ENCODE data around the gene BRAF. TPM values are rescaled to one million over a fixed set of nuclear protein-coding genes. Genes with fewer than 3 reads are reported as not detected.
A peak's percentile ranks its signal among the peaks of the same experiment; 100 is the strongest.
"Not testable (repeated sequence)": the region's sequence is repeated elsewhere in the genome, so short reads cannot be mapped to it uniquely, and the experiment has no call there.

Gene BRAF
- total RNA-seq, 1 donor from 2014 or later: 34.7 TPM

DNA sequence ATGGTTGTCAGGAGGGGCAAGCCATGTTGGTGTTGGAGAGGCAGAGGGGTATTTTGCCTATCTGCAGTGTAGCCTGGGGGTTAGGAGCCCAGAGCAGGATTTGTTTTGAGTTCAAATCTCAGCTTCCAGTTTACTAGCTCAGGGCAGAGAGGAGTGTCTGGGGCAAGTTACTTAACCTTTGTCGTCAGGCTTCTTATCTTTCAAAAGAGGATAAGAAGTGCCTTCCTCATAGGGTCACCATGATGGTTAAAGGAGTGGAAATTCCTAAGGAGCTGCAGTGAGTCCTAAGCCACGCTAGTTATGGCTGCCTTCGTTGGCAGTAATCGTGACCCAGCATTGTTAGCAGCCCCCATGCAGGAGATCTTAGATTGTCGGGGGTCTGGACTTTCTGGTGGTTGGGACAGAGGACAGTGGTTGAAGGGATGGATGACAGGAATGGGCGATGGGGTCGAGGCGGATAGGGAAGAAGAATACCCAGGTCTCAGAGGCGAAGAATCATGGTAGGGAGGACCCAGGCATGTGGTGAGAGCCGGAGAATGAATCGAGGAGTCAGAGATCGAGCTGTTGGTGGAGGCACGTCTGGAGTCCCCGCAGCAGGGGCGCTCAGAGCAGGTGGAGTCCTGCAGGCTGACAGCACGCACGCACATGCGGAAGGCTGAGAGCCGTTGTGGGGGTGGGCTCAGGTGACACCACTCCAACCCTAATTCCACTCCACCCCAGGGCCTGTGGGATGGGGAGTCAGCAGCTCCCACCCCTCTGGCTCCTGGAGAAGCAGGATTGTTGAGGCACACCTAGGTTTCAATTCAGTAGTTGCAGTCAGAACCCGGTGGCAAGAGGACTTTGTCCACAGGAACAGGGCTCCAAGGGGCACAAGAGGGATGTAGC is 240.4 kb downstream of the BRAF start:
- DNase-seq (ENCODE audit: low spot score): peak; percentile 30

- DNase-seq (ENCODE audit: low spot score): peak; percentile 60
These were observed 241.1 kb downstream of the BRAF start for GRCh38 chr7:140683657-140684056.

GRCh38 chr7:140681766-140682165 is 243.0 kb downstream of the BRAF start:
- DNase-seq (ENCODE audit: low spot score): peak; percentile 14

- peak; percentile 33 for DNase-seq (ENCODE audit: low spot score)
These were observed 243.8 kb downstream of the BRAF start for GRCh38 chr7:140680886-140681285.

- peak; percentile 26 for DNase-seq (ENCODE audit: low spot score)
These were observed 245.5 kb downstream of the BRAF start for GRCh38 chr7:140679186-140679585.

GRCh38 chr7:140678816-140679130 is 246.0 kb downstream of the BRAF start:
- no peak for DNase-seq (ENCODE audit: low spot score)

DNA sequence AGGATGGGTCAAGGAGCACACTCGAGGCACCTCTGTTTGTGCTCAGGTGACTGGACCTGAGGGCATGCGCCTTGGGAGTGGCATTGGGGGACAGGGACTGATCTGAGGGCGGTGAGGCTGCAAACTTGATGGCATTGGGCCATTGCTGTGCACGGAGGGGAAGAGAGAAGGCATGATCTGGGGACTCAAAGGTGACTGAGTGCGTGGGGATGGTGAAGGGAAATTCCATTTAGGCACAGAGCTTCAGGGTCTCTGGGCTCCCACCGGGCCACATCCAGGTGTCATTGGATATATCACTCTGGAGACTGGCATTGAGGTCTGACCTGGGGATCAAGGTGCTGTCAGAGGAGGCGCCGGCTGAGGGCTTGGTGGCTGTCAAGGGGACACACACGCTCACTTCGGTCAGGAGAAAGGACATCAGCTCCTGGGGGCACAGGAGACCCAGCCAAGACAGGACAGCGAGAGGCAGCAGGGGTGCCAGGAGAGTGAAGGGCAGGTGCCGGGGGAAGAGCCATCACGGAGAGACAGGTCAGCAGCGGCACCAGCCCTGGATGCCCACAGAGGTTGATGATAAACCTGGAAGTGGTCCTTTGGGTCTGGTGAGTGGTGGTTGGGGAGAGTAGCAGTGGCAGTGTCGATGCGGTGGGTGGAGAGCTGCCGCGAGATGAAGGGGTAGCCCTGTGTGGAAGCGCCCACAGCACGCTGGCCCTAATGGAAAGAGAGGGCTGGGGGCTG is 246.5 kb downstream of the BRAF start:
- DNase-seq (ENCODE audit: low spot score): peak; percentile 78

- peak; percentile 24 for DNase-seq (ENCODE audit: low spot score)
These were observed 247.2 kb downstream of the BRAF start for GRCh38 chr7:140677496-140677895.

GRCh38 chr7:140676956-140677355 is 247.8 kb downstream of the BRAF start:
- peak; percentile 9 for DNase-seq (ENCODE audit: low spot score)

DNA sequence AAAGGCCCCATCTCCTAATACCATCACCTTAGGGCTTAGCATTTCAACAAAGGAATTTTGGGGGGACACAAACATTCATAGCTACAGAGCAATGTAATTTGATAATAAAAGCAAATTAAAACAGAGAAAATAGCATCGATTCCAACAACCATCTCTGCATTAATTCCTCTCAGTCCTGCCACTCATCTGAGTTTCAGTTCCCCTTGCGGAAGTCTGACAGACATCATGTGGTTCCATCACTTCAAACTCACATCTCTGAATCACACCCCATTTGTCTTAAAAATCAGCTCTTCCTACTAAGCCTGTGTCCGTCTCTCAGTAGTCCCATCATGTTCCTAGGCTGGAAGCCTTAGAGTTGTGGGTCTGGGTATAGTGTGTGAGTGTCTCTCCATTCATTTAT is 248.4 kb downstream of the BRAF start:
- DNase-seq (ENCODE audit: low spot score): no peak

GRCh38 chr7:140675726-140676125 is 249.0 kb downstream of the BRAF start:
- no peak for DNase-seq (ENCODE audit: low spot score)

DNA sequence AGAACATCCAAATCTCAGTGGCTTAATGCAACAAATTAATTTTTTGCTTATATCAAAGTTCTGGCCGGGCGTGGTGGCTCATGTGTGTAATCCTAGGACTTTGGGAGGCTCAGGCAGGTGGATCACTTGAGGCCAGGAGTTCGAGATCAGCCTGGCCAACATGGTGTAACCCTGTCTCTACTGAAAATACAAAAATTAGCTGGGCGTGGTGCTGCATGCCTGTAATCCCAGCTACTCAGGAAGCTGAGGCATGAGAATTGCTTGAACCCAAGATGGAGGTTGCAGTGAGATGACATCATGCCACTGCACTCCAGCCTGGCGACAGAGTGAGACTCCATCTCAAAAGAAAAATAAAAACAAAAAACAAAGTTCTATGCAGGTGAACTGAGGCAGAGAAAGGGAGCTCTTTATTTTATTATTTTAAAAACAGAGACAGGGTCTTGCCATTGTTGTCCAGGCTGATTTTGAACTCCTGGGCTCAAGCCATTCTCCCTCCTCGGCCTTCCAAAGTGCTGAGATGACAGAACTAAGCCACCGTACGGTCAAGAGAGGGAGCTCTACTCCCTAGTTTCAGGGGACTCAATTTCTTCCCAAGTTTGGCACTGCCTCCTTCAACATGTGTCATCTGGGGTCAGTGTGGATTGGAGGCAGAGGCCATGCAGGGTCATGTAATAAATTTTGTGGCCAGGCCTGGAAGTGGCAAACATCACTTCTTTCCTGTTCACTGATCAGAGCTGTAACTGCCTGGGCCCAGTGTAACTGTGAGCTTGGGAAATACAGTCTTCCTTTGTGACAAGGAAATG is 249.6 kb downstream of the BRAF start:
- no peak for DNase-seq (ENCODE audit: low spot score)

DNA sequence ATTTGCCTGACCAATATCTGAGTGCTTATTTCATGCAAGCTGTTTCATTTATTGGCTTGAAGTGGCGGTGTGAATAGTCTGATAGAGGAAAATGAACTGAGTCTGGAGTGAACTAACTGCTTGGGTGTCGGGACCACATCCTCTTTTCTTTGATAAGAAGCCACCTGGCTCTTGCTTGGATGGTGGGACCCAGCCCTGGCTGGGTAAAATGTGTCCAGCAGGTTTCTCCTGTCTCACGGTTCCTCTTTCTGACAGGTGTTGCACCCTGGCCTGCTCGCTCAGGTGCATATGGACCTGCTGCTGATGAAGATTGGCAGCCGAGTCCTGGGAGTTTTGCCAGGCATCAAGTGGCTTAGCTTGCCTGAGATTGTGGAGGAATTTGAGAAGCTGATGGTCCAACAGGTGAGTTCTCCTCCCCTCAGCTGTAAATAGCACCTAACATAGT is 250.4 kb downstream of the BRAF start:
- DNase-seq (ENCODE audit: low spot score): no peak

GRCh38 chr7:140673774-140674155 is 251.0 kb downstream of the BRAF start:
- DNase-seq (ENCODE audit: low spot score): no peak

GRCh38 chr7:140673063-140673773 is 251.5 kb downstream of the BRAF start:
- DNase-seq (ENCODE audit: low spot score): no peak

DNA sequence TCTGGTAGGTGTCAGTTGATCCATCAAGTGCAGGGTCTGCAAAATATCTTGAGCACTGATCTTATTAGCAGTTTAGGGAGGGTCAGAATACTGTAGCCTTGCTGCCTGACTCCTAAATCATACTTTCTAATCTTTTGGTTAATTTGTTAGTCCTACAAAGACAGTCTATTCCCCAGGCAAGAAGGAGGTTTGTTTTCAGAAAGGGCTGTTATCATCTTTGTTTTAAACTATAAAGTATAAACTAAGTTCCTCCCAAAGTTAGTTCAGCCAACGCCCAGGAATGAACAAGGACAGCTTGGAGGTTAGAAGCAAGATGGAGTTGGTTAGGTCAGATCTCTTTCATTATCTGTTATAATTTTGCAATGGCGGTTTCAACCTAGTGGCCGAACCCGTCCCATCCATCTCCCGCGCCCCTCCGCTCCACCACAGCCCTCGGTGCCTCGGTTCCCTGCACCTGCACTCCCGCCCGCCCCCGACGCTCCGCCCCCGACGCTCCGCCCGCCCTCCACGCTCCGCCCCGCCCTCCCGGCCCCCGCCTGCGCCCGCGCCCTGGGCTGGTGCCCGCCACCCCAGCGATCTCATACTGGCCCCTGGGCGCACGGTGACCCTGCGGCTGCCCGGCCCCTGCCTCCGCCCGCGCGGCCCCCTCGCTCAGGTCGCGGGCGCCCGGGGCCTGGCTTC is 252.2 kb downstream of the BRAF start, which contains the start of gene ADCK2:
ADCK2 (plus strand) TSS at position 564 of the 681 bp plus-strand sequence. CDS start 386 bp downstream, outside the sequence.
- DNase-seq (ENCODE audit: low spot score): no peak

DNA sequence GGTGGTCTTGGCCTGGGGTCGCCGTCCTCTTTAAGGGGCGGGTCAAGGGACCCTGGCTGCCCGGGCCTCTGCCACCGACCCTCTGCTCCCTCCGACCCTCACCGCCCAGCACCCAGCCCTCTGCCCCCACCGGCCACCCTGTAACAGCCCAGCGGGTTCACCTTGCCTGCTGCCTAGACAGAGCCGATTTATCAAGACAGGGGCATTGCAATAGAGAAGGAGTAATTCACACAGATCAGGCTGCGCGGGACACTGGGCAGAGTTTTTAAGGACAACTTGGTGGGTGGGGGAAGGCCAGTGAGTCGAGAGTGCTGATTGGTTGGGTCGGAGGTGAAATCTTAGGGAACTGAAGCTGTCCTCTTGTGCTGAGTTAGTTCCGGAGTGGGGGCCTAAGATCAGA is 252.8 kb downstream of the BRAF start:
- no peak for DNase-seq (ENCODE audit: low spot score)

DNA sequence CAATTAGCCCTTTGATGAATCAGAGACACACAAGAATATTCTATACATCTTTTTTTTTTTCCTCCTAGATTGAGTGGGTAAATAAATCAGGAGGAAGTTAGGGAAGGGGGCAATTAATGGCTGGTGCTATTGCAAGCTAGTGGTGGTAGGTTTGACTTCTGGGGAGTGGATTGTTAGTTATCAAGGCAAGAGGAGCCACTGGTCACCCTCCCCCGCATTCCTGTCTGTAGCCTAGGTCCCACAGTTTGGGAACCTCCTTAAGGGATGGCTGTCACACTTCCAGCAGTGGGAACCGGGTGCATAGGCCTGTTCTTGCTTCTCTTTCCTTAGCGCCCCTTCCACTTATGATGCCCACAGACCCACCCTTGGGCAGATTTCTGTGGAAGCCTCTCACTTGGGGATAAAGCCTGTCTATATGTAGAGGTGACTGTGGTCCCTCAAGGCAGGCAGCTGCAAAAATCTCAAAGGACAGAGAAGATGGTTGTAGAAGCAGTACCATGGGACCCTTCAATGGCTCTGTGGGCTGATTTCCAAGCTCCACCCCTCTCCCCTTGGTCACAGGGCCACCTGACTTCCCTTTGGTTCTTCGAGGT is 254.3 kb downstream of the BRAF start:
- no peak for DNase-seq (ENCODE audit: low spot score)

DNA sequence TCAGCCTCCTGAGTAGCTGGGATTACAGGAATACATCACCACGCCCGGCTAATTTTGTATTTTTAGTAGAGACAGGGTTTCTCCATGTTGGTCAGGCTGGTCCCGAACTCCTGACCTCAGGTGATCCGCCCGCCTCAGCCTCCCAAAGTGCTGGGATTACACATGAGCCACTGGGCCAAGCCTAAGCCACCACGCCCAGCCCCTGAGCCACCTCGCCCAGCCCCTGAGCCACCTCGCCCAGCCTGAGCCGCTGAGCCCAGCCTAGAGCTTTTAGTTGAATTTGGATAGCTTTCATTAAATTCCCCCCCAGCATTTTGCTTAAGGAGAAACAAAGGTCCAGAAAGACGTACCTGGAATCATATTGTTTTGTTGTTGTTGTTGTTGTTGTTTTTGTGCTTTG is 254.9 kb downstream of the BRAF start:
- not testable (repeated sequence) for DNase-seq (ENCODE audit: low spot score)

DNA sequence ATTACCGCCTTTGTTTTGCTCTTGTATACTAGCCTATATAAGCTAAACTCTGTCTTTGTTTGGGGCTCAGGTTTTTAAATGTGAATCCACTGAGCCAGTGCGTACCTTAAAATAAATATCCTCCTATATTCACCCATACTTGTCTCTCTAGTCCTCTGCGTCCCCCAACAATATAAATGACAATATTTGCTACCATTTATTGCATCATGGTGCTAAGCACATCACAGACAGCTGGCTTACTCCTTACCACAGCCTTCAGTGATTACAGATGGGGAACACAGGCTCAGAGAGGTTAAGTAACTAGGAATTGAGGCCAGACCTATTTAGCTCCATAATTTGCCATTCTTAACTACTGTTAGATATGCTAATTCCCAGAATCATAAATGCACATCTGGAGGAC is 255.4 kb downstream of the BRAF start:
- no peak for DNase-seq (ENCODE audit: low spot score)
